NCI-H524 (cell line): ENCODE results near the gene CNNM4.
A peak's percentile ranks its signal among the peaks of the same experiment; 100 is the strongest.

Experiments used
- DNase-seq, 2 experiments: peaks; one replicate each; lab custom pipeline; 2025; lab: John Stamatoyannopoulos, UW

Gene CNNM4

GRCh38 chr2:96832408-96832753 lies 71.7 kb downstream of the CNNM4 start:
- DNase-seq = no peak

- DNase-seq = no peak
Observed at GRCh38 chr2:96832754-96833507, 72.2 kb downstream of the CNNM4 start.

GRCh38 chr2:96835830-96836229 lies 75.1 kb downstream of the CNNM4 start:
- DNase-seq = no peak

GRCh38 chr2:96837575-96837974 lies 76.9 kb downstream of the CNNM4 start:
- DNase-seq = no peak

- no peak for DNase-seq
Observed at GRCh38 chr2:96838345-96839292, 77.9 kb downstream of the CNNM4 start.

- DNase-seq = no peak
Observed at GRCh38 chr2:96839293-96839874, 78.7 kb downstream of the CNNM4 start.

- DNase-seq = peak in 1 of 2 experiments; percentile 29
Observed at GRCh38 chr2:96839875-96840850, 79.5 kb downstream of the CNNM4 start.

GRCh38 chr2:96841701-96842495 lies 81.2 kb downstream of the CNNM4 start:
- DNase-seq = no peak

- no peak for DNase-seq
Observed at GRCh38 chr2:96842600-96842999, 81.9 kb downstream of the CNNM4 start.

GRCh38 chr2:96843538-96844268 lies 83.0 kb downstream of the CNNM4 start, which contains the start of gene ANKRD23:
TSS of gene ANKRD23 (minus strand) at chr2:96844021. CDS start at chr2:96843992, 29 bp downstream.
- DNase-seq = no peak

GRCh38 chr2:96844405-96844808 lies 83.7 kb downstream of the CNNM4 start:
- no peak for DNase-seq

GRCh38 chr2:96846825-96847224 lies 86.1 kb downstream of the CNNM4 start:
- no peak for DNase-seq

GRCh38 chr2:96847586-96847985 lies 86.9 kb downstream of the CNNM4 start:
- no peak for DNase-seq

- DNase-seq = no peak
Observed at GRCh38 chr2:96848264-96848663, 87.6 kb downstream of the CNNM4 start.

- DNase-seq = no peak
Observed at GRCh38 chr2:96852667-96853066, 92.0 kb downstream of the CNNM4 start.

GRCh38 chr2:96853321-96853720 lies 92.6 kb downstream of the CNNM4 start:
- DNase-seq = no peak

GRCh38 chr2:96856776-96857666 lies 96.3 kb downstream of the CNNM4 start:
- DNase-seq = peak in 1 of 2 experiments; percentile 43

GRCh38 chr2:96857667-96858372 lies 97.1 kb downstream of the CNNM4 start, which contains the start of gene ANKRD39:
TSS of gene ANKRD39 (minus strand) at chr2:96858016. CDS start at chr2:96857987, 29 bp downstream.
- DNase-seq = peak; percentile 92 to 96
